Endodermal cell (in vitro differentiated cells): Measurements from ENCODE around the gene COX7A2. TPM values are rescaled to one million over a fixed set of nuclear protein-coding genes. Genes with fewer than 3 reads are reported as not detected.

ENCODE experiments used
- DNase-seq: peaks from one replicate; pipeline ENCODE4 v3.0.0-alpha.2; 2017
- H3K27ac ChIP-seq: 2 replicates; pipeline ENCODE4 v1.5.1; 2013; ENCODE audit warnings: mild to moderate bottlenecking, low read depth, low read length, moderate library complexity
- H3K27me3 ChIP-seq: 2 replicates; pipeline ENCODE4 v1.6.1; 2013; ENCODE audit warnings: mild to moderate bottlenecking, low read length, moderate library complexity; ENCODE audit not compliant: insufficient read depth, control insufficient read depth, poor library complexity, severe bottlenecking
- H3K36me3 ChIP-seq: 2 replicates; pipeline ENCODE4 v1.7.0; 2013; ENCODE audit warnings: mild to moderate bottlenecking, low read length, moderate library complexity; ENCODE audit not compliant: control insufficient read depth, insufficient read depth
- H3K4me1 ChIP-seq: one replicate; pipeline ENCODE4 v1.7.0; 2013; ENCODE audit warnings: low read length; ENCODE audit not compliant: control insufficient read depth, insufficient read depth
- H3K4me3 ChIP-seq: 2 replicates; pipeline ENCODE4 v1.5.1; 2013; ENCODE audit warnings: mild to moderate bottlenecking, low read length, moderate library complexity
- H3K9ac ChIP-seq: 2 replicates; pipeline ENCODE4 v1.6.1; 2013; ENCODE audit warnings: mild to moderate bottlenecking, low read length, moderate library complexity; ENCODE audit not compliant: poor library complexity, severe bottlenecking; ENCODE audit errors: extremely low read depth
- H3K9me3 ChIP-seq: 2 replicates; pipeline ENCODE4 v1.6.1; 2013; ENCODE audit warnings: mild to moderate bottlenecking, low read length, moderate library complexity; ENCODE audit not compliant: control insufficient read depth
- H3K27ac Mint-ChIP-seq: 2 replicates; pipeline ENCODE4 v1.8.0; 2020; ENCODE audit warnings: mixed read lengths
- H3K27me3 Mint-ChIP-seq: 2 replicates; pipeline ENCODE4 v1.8.0; 2021; ENCODE audit warnings: mild to moderate bottlenecking, mixed read lengths; ENCODE audit not compliant: insufficient read depth
- H3K36me3 Mint-ChIP-seq: 2 replicates; pipeline ENCODE4 v1.8.0; 2020; ENCODE audit warnings: low read depth, mixed read lengths
- H3K4me1 Mint-ChIP-seq: 2 replicates; pipeline ENCODE4 v1.8.0; 2020; ENCODE audit warnings: mixed read lengths
- H3K4me3 Mint-ChIP-seq: 2 replicates; pipeline ENCODE4 v1.8.0; 2020; ENCODE audit warnings: mild to moderate bottlenecking, moderate library complexity, mixed read lengths
- H3K9me3 Mint-ChIP-seq: 2 replicates; pipeline ENCODE4 v1.8.0; 2020; ENCODE audit warnings: mild to moderate bottlenecking, mixed read lengths
- CTCF ChIP-seq: fragments of 200-600 bp; sonication (generic); conservative IDR thresholded peaks from 2 replicates; pipeline ENCODE4 v1.5.0; 2021; ENCODE audit warnings: antibody characterized with exemption, mild to moderate bottlenecking
- WGBS, 2 experiments: methylation state at CpG; one replicate each; pipeline versions ENCODE4 v1.1.5 to v1.1.7; 2013; ENCODE audit warnings: missing lambda C conversion rate in 2 of 2, mixed read lengths in 1 of 2; ENCODE audit not compliant: insufficient coverage in 1 of 2, insufficient read length in 1 of 2; 5-methylcytosine and 5-hydroxymethylcytosine counted together
- total RNA-seq, 2 donors: library from RNA; stranded (reverse); fragmentation: NEBNext Ultra II Directional in 1 of 2; extraction: Animal tissue kit (Norgen Biotek cat#: 25700) in 1 of 2; gene quantifications; 2 replicates in 1 of 2; 3 replicates in 1 of 2; pipeline ENCODE4 v1.2.1, GENCODE V29; 2021

The COX7A2 gene
- total RNA-seq, 2 donors from 2014 or later = 399 to 472 TPM

GRCh38 chr6:75262716-75263400 is 19.3 kb upstream of the COX7A2 start:
- TF ChIP-seq CTCF = no peak
- Histone ChIP-seq H3K27ac (no peak overlapping the region), H3K9me3 (no peaks in the 10 kb centered on the region), H3K4me1 (no peaks in the 10 kb centered on the region), H3K4me3 (no peak overlapping the region), H3K36me3 (peaks cover 52% of the 10 kb centered on the region), H3K9ac (no peak overlapping the region), H3K27me3 (no peaks in the 10 kb centered on the region)
- H3K4me1 Mint-ChIP-seq = peaks cover 15% of the 10 kb centered on the region
- H3K4me3 Mint-ChIP-seq = no peak overlapping the region
- 89% methylated on average over 1 to 4 of the region's 4 CpGs for WGBS, 2 experiments
- DNase-seq = no peak
- H3K9me3 Mint-ChIP-seq = no peaks in the 10 kb centered on the region
- H3K36me3 Mint-ChIP-seq = peaks cover 19% of the 10 kb centered on the region
- H3K27ac Mint-ChIP-seq = no peak overlapping the region
- no peaks in the 10 kb centered on the region for H3K27me3 Mint-ChIP-seq

- Histone ChIP-seq H3K27ac (no peak overlapping the region), H3K9ac (no peak overlapping the region), H3K4me3 (no peak overlapping the region), H3K27me3 (no peaks in the 10 kb centered on the region), H3K9me3 (no peaks in the 10 kb centered on the region), H3K36me3 (peaks cover 52% of the 10 kb centered on the region), H3K4me1 (no peaks in the 10 kb centered on the region)
- Mint-ChIP-seq H3K27ac (no peak overlapping the region), H3K4me3 (no peak overlapping the region), H3K36me3 (peaks cover 23% of the 10 kb centered on the region), H3K27me3 (no peaks in the 10 kb centered on the region), H3K9me3 (no peaks in the 10 kb centered on the region), H3K4me1 (peaks cover 6% of the 10 kb centered on the region)
- no peak for DNase-seq
- TF ChIP-seq CTCF = no peak
- WGBS, 2 experiments = 95% methylated on average over 1 of the region's 1 CpG; no CpG with 5 or more reads in 1 of the 2 experiments
These were observed 17.7 kb upstream of the COX7A2 start for GRCh38 chr6:75261299-75261698.

GRCh38 chr6:75257343-75258087 is 13.9 kb upstream of the COX7A2 start:
- H3K9me3 ChIP-seq = no peaks in the 10 kb centered on the region
- Mint-ChIP-seq H3K4me3 (no peak overlapping the region), H3K4me1 (no peaks in the 10 kb centered on the region), H3K27ac (no peak overlapping the region), H3K36me3 (peaks cover 22% of the 10 kb centered on the region), H3K27me3 (no peaks in the 10 kb centered on the region), H3K9me3 (no peaks in the 10 kb centered on the region)
- TF ChIP-seq CTCF = no peak
- H3K36me3 ChIP-seq = peaks cover 67% of the 10 kb centered on the region
- no peak for DNase-seq
- no peak overlapping the region for H3K9ac ChIP-seq
- no peak overlapping the region for H3K4me3 ChIP-seq
- no peaks in the 10 kb centered on the region for H3K4me1 ChIP-seq
- 100% methylated on average over 1 of the region's 1 CpG for WGBS, 2 experiments
- no peak overlapping the region for H3K27ac ChIP-seq
- no peaks in the 10 kb centered on the region for H3K27me3 ChIP-seq
